GM23338 (cell line): ENCODE data around the gene OR13G1.

ENCODE experiments used
- CTCF ChIP-seq, 2 experiments: fragments of 200-600 bp in 1 of 2; sonication (generic) in 1 of 2; conservative IDR thresholded peaks; 2 replicates each; pipeline versions ENCODE4 v1.5.1 to v1.6.1; 2016 to 2017; ENCODE audit warnings: antibody characterized with exemption in 2 of 2, low read depth in 2 of 2, mild to moderate bottlenecking in 2 of 2, moderate library complexity in 1 of 2
- POLR2AphosphoS5 ChIP-seq: IDR thresholded peaks from 2 replicates; pipeline ENCODE4 v1.6.1; 2016; ENCODE audit warnings: antibody characterized with exemption, low read depth

DNA sequence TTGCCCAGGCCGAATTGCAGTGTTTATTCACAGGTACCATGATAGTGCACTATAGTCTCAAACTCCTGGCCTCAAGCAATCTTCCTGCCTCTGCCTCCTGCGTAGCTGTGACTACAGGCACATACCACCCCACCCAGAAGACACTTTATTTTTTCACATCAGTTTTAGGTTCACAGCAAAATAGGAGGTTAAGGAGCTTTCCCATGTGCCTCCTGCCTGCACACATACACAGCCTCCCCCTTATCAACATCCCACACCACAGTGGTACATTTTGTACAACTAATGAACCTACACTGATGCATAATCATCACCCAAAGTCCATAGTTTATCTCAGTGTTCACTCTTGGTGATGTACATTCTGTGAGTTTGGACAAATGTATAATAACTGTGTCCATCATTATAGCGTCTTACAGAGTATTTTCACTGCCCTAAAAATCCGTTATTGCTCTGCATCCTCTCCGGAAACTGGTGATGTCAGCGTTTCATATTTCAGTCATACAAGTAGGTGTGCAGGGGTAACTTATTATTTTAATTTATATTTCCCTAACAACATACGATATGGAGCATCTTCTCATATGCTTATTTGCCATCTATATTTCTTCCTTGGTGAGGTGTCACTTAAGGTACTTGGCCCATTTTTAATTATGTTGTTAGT, 23.2 kb downstream of the OR13G1 start:
- TF ChIP-seq POLR2AphosphoS5, result no peak
- no peak for TF ChIP-seq CTCF (conservative IDR thresholded peaks at IDR 0.05; ENCODE audit: low read depth in 2 of 2)
